PFSK-1 (cell line): ENCODE measurements around the gene HDAC4.

ENCODE experiments used
- FOXP2 ChIP-seq: optimal IDR thresholded peaks from 2 replicates; pipeline ENCODE3; 2011; ENCODE audit warnings: borderline replicate concordance, control low read depth, inconsistent platforms; ENCODE audit not compliant: insufficient read depth; ENCODE audit errors: extremely low read length, extremely low read depth
- POLR2AphosphoS5 ChIP-seq: IDR thresholded peaks from 2 replicates; pipeline ENCODE4 v1.6.1; 2012; ENCODE audit warnings: low read depth, mild to moderate bottlenecking, control low read depth, low read length, moderate library complexity
- REST ChIP-seq, 2 experiments: IDR thresholded peaks; 2 replicates each; pipeline versions ENCODE4 v1.6.1 to v1.8.0; 2011 to 2012; ENCODE audit warnings: low read depth in 2 of 2, low read length in 2 of 2, control low read depth in 1 of 2, inconsistent platforms in 1 of 2, mild to moderate bottlenecking in 1 of 2, moderate library complexity in 1 of 2; ENCODE audit not compliant: insufficient read depth in 1 of 2
- SIN3A ChIP-seq: IDR thresholded peaks from 2 replicates; pipeline ENCODE4 v1.6.1; 2012; ENCODE audit warnings: mild to moderate bottlenecking, low read length, moderate library complexity, borderline replicate concordance; ENCODE audit not compliant: insufficient read depth
- TAF1 ChIP-seq: IDR thresholded peaks from 2 replicates; pipeline ENCODE4 v1.6.1; 2012; ENCODE audit warnings: low read length, control low read depth, borderline replicate concordance; ENCODE audit not compliant: insufficient read depth

HDAC4 gene

DNA sequence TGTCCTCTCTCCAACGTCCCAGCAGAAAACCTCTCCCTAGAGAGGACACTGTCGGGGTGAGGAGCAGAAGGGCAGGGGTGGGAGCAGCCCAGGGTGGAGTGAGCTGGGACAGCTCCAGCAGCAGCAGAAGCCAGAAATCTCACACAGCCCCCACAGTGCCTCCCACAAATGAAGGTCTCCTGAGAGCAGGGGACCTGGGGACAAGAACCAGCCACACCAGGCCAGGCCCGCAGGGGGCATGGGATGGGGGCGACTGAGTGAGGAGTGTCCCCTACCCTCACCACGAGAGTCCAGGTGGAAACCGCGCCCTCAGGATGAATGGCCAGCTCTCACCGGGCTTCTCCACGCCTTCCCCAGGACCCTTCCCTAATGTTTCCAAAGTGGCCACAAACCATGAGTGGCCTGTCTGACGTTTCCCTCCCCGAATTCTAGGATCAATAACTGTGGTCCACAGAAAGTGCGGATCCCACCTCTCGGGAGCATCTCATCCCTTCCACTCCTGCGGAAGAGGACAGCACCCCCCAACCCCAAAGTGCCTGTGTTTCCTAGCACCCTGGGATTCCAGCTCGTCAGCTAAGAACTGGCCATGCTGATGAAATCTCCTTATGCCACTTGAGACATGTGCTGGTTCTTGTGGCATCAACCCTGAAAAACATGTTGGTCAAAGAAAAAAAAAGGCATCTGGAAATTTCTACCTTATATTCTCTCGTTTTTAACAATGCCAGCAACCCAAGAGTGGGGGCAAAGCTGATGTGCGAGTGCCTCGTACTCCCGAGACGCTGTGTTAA lies 121.1 kb downstream of the HDAC4 start:
- TF ChIP-seq REST (IDR thresholded peaks at IDR 0.05; ENCODE audit: insufficient read depth in 1 of 2, low read depth in 2 of 2, low read length in 2 of 2) (no peak), POLR2AphosphoS5 (no peak), TAF1 (no peak), FOXP2 (no peak), SIN3A (no peak)

DNA sequence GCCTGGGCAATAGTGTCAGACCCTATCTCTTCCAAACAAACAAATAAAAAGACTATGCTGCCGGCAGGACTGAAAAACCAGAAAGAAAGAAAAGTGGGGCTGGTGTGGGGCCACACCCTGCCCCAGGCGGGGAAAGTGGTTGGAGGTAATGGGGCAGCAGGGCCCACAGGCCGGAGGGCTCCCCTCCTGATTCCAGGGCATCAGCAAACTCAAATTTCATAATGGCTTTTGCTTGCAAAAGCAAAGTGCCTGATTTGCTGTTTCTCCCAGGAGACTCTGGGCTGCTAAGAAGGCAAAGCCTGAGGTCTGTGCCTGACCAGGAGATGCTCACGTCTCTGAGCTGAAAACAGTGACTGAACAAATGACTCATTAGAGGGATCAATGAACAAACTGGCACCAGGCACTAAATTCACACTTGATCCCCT lies 121.9 kb downstream of the HDAC4 start:
- TF ChIP-seq TAF1 (no peak), POLR2AphosphoS5 (no peak), FOXP2 (no peak), SIN3A (no peak), REST (IDR thresholded peaks at IDR 0.05; ENCODE audit: insufficient read depth in 1 of 2, low read depth in 2 of 2, low read length in 2 of 2) (no peak)

- TF ChIP-seq POLR2AphosphoS5 (no peak), SIN3A (no peak), TAF1 (no peak), FOXP2 (no peak), REST (IDR thresholded peaks at IDR 0.05; ENCODE audit: insufficient read depth in 1 of 2, low read depth in 2 of 2, low read length in 2 of 2) (no peak)
These were observed 122.5 kb downstream of the HDAC4 start for GRCh38 chr2:239278361-239278760.

GRCh38 chr2:239277401-239278085 lies 123.3 kb downstream of the HDAC4 start:
- no peak for TF ChIP-seq FOXP2
- TF ChIP-seq REST (IDR thresholded peaks at IDR 0.05; ENCODE audit: insufficient read depth in 1 of 2, low read depth in 2 of 2, low read length in 2 of 2): no peak
- TF ChIP-seq SIN3A: no peak
- no peak for TF ChIP-seq TAF1
- TF ChIP-seq POLR2AphosphoS5: no peak
